Measurements from ENCODE around the gene CCR3.

Gene CCR3

GRCh38 chr3:46276497-46277099, 34.3 kb downstream of the CCR3 start:
- peak; percentile 55 for DNase-seq (ENCODE audit: low read depth)

- no peak for DNase-seq (ENCODE audit: low read depth)
Measured at GRCh38 chr3:46277476-46277875, 35.2 kb downstream of the CCR3 start.

- DNase-seq (ENCODE audit: low read depth) = no peak
Measured at GRCh38 chr3:46278816-46279672, 36.8 kb downstream of the CCR3 start.

GRCh38 chr3:46280105-46280797, 38.0 kb downstream of the CCR3 start:
- DNase-seq (ENCODE audit: low read depth) = no peak

- DNase-seq (ENCODE audit: low read depth) = no peak
Measured at GRCh38 chr3:46281551-46281950, 39.3 kb downstream of the CCR3 start.

GRCh38 chr3:46282041-46282440, 39.8 kb downstream of the CCR3 start:
- no peak for DNase-seq (ENCODE audit: low read depth)

GRCh38 chr3:46282696-46283095, 40.4 kb downstream of the CCR3 start:
- DNase-seq (ENCODE audit: low read depth) = no peak

- DNase-seq (ENCODE audit: low read depth) = no peak
Measured at GRCh38 chr3:46283881-46284450, 41.7 kb downstream of the CCR3 start.

- DNase-seq (ENCODE audit: low read depth) = no peak
Measured at GRCh38 chr3:46284981-46285683, 42.9 kb downstream of the CCR3 start.

- DNase-seq (ENCODE audit: low read depth) = no peak
Measured at GRCh38 chr3:46285931-46286619, 43.8 kb downstream of the CCR3 start.

GRCh38 chr3:46286947-46287565, 44.8 kb downstream of the CCR3 start:
- DNase-seq (ENCODE audit: low read depth) = no peak

GRCh38 chr3:46289551-46289950, 47.3 kb downstream of the CCR3 start:
- DNase-seq (ENCODE audit: low read depth) = no peak

- DNase-seq (ENCODE audit: low read depth) = no peak
Measured at GRCh38 chr3:46289966-46290365, 47.7 kb downstream of the CCR3 start.

- no peak for DNase-seq (ENCODE audit: low read depth)
Measured at GRCh38 chr3:46291046-46291445, 48.8 kb downstream of the CCR3 start.

GRCh38 chr3:46293035-46293724, 50.9 kb downstream of the CCR3 start:
- DNase-seq (ENCODE audit: low read depth) = no peak

- DNase-seq (ENCODE audit: low read depth) = no peak
Measured at GRCh38 chr3:46293991-46294833, 52.0 kb downstream of the CCR3 start.

GRCh38 chr3:46296826-46297225, 54.6 kb downstream of the CCR3 start:
- no peak for DNase-seq (ENCODE audit: low read depth)

- no peak for DNase-seq (ENCODE audit: low read depth)
Measured at GRCh38 chr3:46297658-46298423, 55.6 kb downstream of the CCR3 start.

Data from stimulated activated CD8-positive, alpha-beta memory T cell treated with anti-CD3 and anti-CD28 coated beads, Interleukin-12 subunit alpha, Interleukin-12 subunit beta, amount 100 ng/mL, for 4 hours (primary cell).